Measurements from ENCODE around the gene STAT6.
A peak's percentile ranks its signal among the peaks of the same experiment; 100 is the strongest.

STAT6 gene

DNA sequence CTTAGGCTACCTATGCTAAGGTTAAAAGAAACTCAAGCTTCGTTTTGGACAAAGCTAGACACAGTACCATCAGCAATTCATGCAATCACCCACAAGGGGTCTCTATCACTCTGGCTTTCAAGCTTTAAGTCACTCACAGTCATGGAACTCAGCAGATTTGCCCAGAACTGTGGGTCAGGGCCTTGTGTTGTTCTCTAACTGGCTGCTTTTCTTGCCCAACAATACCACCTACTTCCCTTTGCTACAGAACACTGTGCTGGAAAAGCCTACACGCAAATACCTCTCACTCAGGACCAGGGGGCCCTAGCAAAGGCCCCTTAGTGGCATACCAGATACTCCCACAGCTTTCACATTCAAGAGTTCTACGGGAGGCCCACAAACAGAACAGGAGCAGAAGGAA lies 41.6 kb downstream of the STAT6 start:
- Histone ChIP-seq H3K14ac (ENCODE audit: low read length) (no peak overlapping the region), H3K36me3 (ENCODE audit: control insufficient read depth in 1 of 2, insufficient read depth in 2 of 2, low read length in 2 of 2) (peaks cover 12 to 15% of the 10 kb centered on the region in 2 experiments), H3K18ac (ENCODE audit: low read length) (no peak overlapping the region), H3K4me1 (ENCODE audit: control insufficient read depth in 1 of 2, insufficient read depth in 2 of 2, low read length in 2 of 2) (no peaks in the 10 kb centered on the region), H3K27ac (ENCODE audit: low read depth, low read length) (no peak overlapping the region), H2BK12ac (ENCODE audit: low read length) (no peak overlapping the region), H3K9me3 (ENCODE audit: insufficient read depth, low read depth, low read length) (no peaks in the 10 kb centered on the region), H4K12ac (ENCODE audit: low read depth, low read length) (no peak overlapping the region), H3K27me3 (ENCODE audit: insufficient read depth, low read length) (no peaks in the 10 kb centered on the region), H4K91ac (ENCODE audit: low read depth, low read length) (no peak overlapping the region), H3K4me3 (ENCODE audit: low read depth, low read length) (no peak overlapping the region), H3K9ac (ENCODE audit: low read length) (peak overlapping the region; percentile 28), H2AFZ (ENCODE audit: insufficient read depth, low read length, poor library complexity) (no peak overlapping the region), H3K79me2 (ENCODE audit: control insufficient read depth, insufficient read depth, low read length, poor library complexity) (no peaks in the 10 kb centered on the region), H3K79me1 (ENCODE audit: low read length) (no peaks in the 10 kb centered on the region), H2BK5ac (ENCODE audit: low read depth, low read length, poor library complexity) (no peak overlapping the region), H2AK5ac (ENCODE audit: low read length) (no peak overlapping the region), H3K4me2 (ENCODE audit: low read length) (no peak overlapping the region), H4K8ac (ENCODE audit: low read depth, low read length) (no peak overlapping the region), H3K4ac (ENCODE audit: low read depth, low read length) (no peak overlapping the region), H2BK120ac (ENCODE audit: insufficient read depth, low read length, poor library complexity) (no peak overlapping the region), H3K23ac (ENCODE audit: low read length) (no peak overlapping the region)
- DNase-seq, result peak; percentile 64 to 90
- WGBS (ENCODE audit: extremely low coverage, insufficient coverage, insufficient read length), result no CpG with 5 or more reads among the region's 3 CpGs

DNA sequence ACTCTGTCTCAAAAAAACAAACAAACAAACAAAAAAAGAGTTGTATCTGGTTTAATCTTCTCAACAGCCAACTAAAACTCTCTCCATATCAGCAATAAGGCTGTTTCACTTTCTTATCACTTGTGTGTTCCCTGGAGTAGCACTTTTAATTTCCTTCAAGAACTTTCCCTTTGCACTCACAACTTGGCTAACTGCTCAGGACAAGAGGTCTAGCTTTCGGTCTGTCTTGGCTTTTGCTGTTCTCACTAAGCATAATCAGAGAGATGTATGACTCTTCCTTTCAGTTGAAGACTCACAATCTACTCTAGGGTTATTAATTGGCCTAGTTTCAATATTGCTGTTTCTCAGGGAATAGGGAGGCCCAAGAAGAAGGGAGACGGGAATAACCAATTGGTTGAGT lies 44.9 kb downstream of the STAT6 start:
- Histone ChIP-seq H4K91ac (ENCODE audit: low read depth, low read length) (no peak overlapping the region), H2BK120ac (ENCODE audit: insufficient read depth, low read length, poor library complexity) (no peak overlapping the region), H4K8ac (ENCODE audit: low read depth, low read length) (no peak overlapping the region), H3K23ac (ENCODE audit: low read length) (no peak overlapping the region), H3K36me3 (ENCODE audit: control insufficient read depth in 1 of 2, insufficient read depth in 2 of 2, low read length in 2 of 2) (peaks cover 13 to 16% of the 10 kb centered on the region in 2 experiments), H3K4me3 (ENCODE audit: low read depth, low read length) (no peak overlapping the region), H2BK5ac (ENCODE audit: low read depth, low read length, poor library complexity) (no peak overlapping the region), H3K79me2 (ENCODE audit: control insufficient read depth, insufficient read depth, low read length, poor library complexity) (no peaks in the 10 kb centered on the region), H3K18ac (ENCODE audit: low read length) (no peak overlapping the region), H3K4me1 (ENCODE audit: control insufficient read depth in 1 of 2, insufficient read depth in 2 of 2, low read length in 2 of 2) (no peaks in the 10 kb centered on the region), H4K12ac (ENCODE audit: low read depth, low read length) (no peak overlapping the region), H3K4me2 (ENCODE audit: low read length) (no peak overlapping the region), H3K9me3 (ENCODE audit: insufficient read depth, low read depth, low read length) (no peaks in the 10 kb centered on the region), H2BK12ac (ENCODE audit: low read length) (no peak overlapping the region), H2AFZ (ENCODE audit: insufficient read depth, low read length, poor library complexity) (no peak overlapping the region), H3K4ac (ENCODE audit: low read depth, low read length) (no peak overlapping the region), H3K9ac (ENCODE audit: low read length) (no peak overlapping the region), H3K79me1 (ENCODE audit: low read length) (no peaks in the 10 kb centered on the region), H3K14ac (ENCODE audit: low read length) (no peak overlapping the region), H2AK5ac (ENCODE audit: low read length) (no peak overlapping the region), H3K27ac (ENCODE audit: low read depth, low read length) (no peak overlapping the region), H3K27me3 (ENCODE audit: insufficient read depth, low read length) (no peaks in the 10 kb centered on the region)
- DNase-seq, result no peak
- WGBS (ENCODE audit: extremely low coverage, insufficient coverage, insufficient read length), result no CpG with 5 or more reads among the region's 2 CpGs

DNA sequence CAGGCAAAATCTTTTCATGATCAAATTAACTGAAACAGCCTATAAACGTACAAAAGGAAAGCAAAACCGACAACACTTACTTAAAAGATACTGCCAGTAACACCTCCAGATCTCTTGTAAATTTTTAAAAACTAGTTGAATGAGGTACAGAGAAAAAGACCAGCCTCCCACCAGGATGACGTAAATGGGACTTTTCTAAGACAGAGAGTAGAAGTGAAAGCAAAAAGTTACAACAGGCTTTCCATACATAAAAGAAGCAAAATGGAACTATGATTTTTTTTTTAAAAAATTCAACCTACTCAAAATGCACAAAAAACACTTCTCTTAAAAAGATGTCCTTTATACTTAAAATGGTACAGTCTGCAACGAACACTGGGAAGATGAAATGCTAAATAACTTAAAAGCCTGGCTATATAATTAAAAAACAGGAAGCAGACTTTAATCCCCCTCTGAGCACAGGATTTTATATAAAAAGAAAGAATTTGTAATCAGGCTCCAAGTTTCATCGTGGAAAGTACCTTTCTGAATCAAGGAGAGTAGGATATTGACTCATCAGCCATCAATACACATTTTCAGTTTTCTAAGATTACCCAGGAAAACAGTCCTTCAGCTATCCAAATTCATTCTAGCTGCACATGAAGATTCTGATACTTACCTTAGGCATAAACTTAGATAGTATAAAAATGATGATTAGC lies 47.0 kb downstream of the STAT6 start:
- H3K9ac ChIP-seq (ENCODE audit: low read length), result no peak overlapping the region
- no peak overlapping the region for H2BK5ac ChIP-seq (ENCODE audit: low read depth, low read length, poor library complexity)
- no peak overlapping the region for H4K12ac ChIP-seq (ENCODE audit: low read depth, low read length)
- H2AK5ac ChIP-seq (ENCODE audit: low read length), result no peak overlapping the region
- WGBS (ENCODE audit: extremely low coverage, insufficient coverage, insufficient read length), result no CpG with 5 or more reads among the region's 5 CpGs
- no peak overlapping the region for H2BK12ac ChIP-seq (ENCODE audit: low read length)
- H3K36me3 ChIP-seq (ENCODE audit: control insufficient read depth in 1 of 2, insufficient read depth in 2 of 2, low read length in 2 of 2), result peaks cover 13 to 18% of the 10 kb centered on the region in 2 experiments
- no peak overlapping the region for H2AFZ ChIP-seq (ENCODE audit: insufficient read depth, low read length, poor library complexity)
- H3K4me1 ChIP-seq (ENCODE audit: control insufficient read depth in 1 of 2, insufficient read depth in 2 of 2, low read length in 2 of 2), result no peaks in the 10 kb centered on the region
- no peaks in the 10 kb centered on the region for H3K79me2 ChIP-seq (ENCODE audit: control insufficient read depth, insufficient read depth, low read length, poor library complexity)
- H3K79me1 ChIP-seq (ENCODE audit: low read length), result no peaks in the 10 kb centered on the region
- H4K8ac ChIP-seq (ENCODE audit: low read depth, low read length), result no peak overlapping the region
- H3K4ac ChIP-seq (ENCODE audit: low read depth, low read length), result no peak overlapping the region
- H3K14ac ChIP-seq (ENCODE audit: low read length), result no peak overlapping the region
- no peak overlapping the region for H3K4me3 ChIP-seq (ENCODE audit: low read depth, low read length)
- H2BK120ac ChIP-seq (ENCODE audit: insufficient read depth, low read length, poor library complexity), result no peak overlapping the region
- no peak overlapping the region for H4K91ac ChIP-seq (ENCODE audit: low read depth, low read length)
- no peak overlapping the region for H3K27ac ChIP-seq (ENCODE audit: low read depth, low read length)
- H3K27me3 ChIP-seq (ENCODE audit: insufficient read depth, low read length), result no peaks in the 10 kb centered on the region
- no peak for DNase-seq
- no peak overlapping the region for H3K4me2 ChIP-seq (ENCODE audit: low read length)
- H3K23ac ChIP-seq (ENCODE audit: low read length), result no peak overlapping the region
- H3K9me3 ChIP-seq (ENCODE audit: insufficient read depth, low read depth, low read length), result no peaks in the 10 kb centered on the region
- no peak overlapping the region for H3K18ac ChIP-seq (ENCODE audit: low read length)

DNA sequence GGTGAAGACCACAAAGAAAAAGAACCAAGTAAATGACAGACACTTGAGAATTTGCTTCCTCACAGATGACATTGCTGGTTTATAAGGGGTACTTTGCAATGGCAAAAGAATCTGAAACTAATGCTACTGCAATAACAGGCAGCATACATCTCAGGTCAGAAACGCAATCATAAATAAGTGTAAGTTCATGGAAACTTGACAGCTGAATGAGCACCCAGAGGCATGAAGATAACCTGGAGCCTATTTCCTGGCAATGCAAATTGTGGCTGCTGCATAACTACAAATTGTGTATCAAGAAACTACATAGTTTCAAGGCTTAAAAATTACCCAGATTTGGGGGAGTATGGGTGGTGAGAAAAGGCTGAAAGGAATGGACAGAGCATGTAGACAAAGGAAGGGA lies 52.7 kb downstream of the STAT6 start:
- H3K14ac ChIP-seq (ENCODE audit: low read length), result no peak overlapping the region
- no peak overlapping the region for H3K9ac ChIP-seq (ENCODE audit: low read length)
- H2AFZ ChIP-seq (ENCODE audit: insufficient read depth, low read length, poor library complexity), result no peak overlapping the region
- H3K4me2 ChIP-seq (ENCODE audit: low read length), result no peak overlapping the region
- no peak overlapping the region for H3K23ac ChIP-seq (ENCODE audit: low read length)
- H4K12ac ChIP-seq (ENCODE audit: low read depth, low read length), result no peak overlapping the region
- no peak overlapping the region for H2BK12ac ChIP-seq (ENCODE audit: low read length)
- no peak overlapping the region for H3K4ac ChIP-seq (ENCODE audit: low read depth, low read length)
- H4K8ac ChIP-seq (ENCODE audit: low read depth, low read length), result no peak overlapping the region
- no peak overlapping the region for H2BK120ac ChIP-seq (ENCODE audit: insufficient read depth, low read length, poor library complexity)
- no peak for DNase-seq
- no peaks in the 10 kb centered on the region for H3K4me1 ChIP-seq (ENCODE audit: control insufficient read depth in 1 of 2, insufficient read depth in 2 of 2, low read length in 2 of 2)
- H3K79me2 ChIP-seq (ENCODE audit: control insufficient read depth, insufficient read depth, low read length, poor library complexity), result no peaks in the 10 kb centered on the region
- no peak overlapping the region for H2AK5ac ChIP-seq (ENCODE audit: low read length)
- no peaks in the 10 kb centered on the region for H3K79me1 ChIP-seq (ENCODE audit: low read length)
- no peak overlapping the region for H3K4me3 ChIP-seq (ENCODE audit: low read depth, low read length)
- peaks cover 10 to 26% of the 10 kb centered on the region in 2 experiments for H3K36me3 ChIP-seq (ENCODE audit: control insufficient read depth in 1 of 2, insufficient read depth in 2 of 2, low read length in 2 of 2)
- H3K18ac ChIP-seq (ENCODE audit: low read length), result no peak overlapping the region
- H3K27ac ChIP-seq (ENCODE audit: low read depth, low read length), result no peak overlapping the region
- H2BK5ac ChIP-seq (ENCODE audit: low read depth, low read length, poor library complexity), result no peak overlapping the region
- no peaks in the 10 kb centered on the region for H3K9me3 ChIP-seq (ENCODE audit: insufficient read depth, low read depth, low read length)
- no peak overlapping the region for H4K91ac ChIP-seq (ENCODE audit: low read depth, low read length)
- no peaks in the 10 kb centered on the region for H3K27me3 ChIP-seq (ENCODE audit: insufficient read depth, low read length)
- WGBS (ENCODE audit: extremely low coverage, insufficient coverage, insufficient read length), result no CpG with 5 or more reads among the region's 1 CpG

Data from trophoblast cell (in vitro differentiated cells and primary cell).